Activated CD8-positive, alpha-beta memory T cell treated with anti-CD3 and anti-CD28 coated beads for 1 hour (primary cell): Measurements from ENCODE around the gene CD74.
"Not testable (repeated sequence)": the region's sequence is repeated elsewhere in the genome, so short reads cannot be mapped to it uniquely, and the experiment has no call there.

Source experiments
- DNase-seq, 2 donors: peaks; one replicate each; pipeline ENCODE4 v3.0.0-alpha.2; 2020; ENCODE audit warnings: low read depth in 1 of 2; ENCODE audit errors: extremely low read depth in 1 of 2

Gene CD74

GRCh38 chr5:150441813-150442698 is 29.3 kb upstream of the CD74 start:
- DNase-seq = no peak

- DNase-seq = no peak
Observed at GRCh38 chr5:150440948-150441812, 28.5 kb upstream of the CD74 start.

GRCh38 chr5:150438873-150439546 is 26.3 kb upstream of the CD74 start:
- DNase-seq = no peak

GRCh38 chr5:150436141-150436680 is 23.5 kb upstream of the CD74 start:
- peak; percentile 82 to 86 for DNase-seq

- DNase-seq = no peak
Observed at GRCh38 chr5:150434464-150434863, 21.8 kb upstream of the CD74 start.

- no peak for DNase-seq
Observed at GRCh38 chr5:150431574-150431973, 18.9 kb upstream of the CD74 start.

- DNase-seq = no peak
Observed at GRCh38 chr5:150431048-150431447, 18.3 kb upstream of the CD74 start.

GRCh38 chr5:150429410-150429873 is 16.7 kb upstream of the CD74 start:
- no peak for DNase-seq

GRCh38 chr5:150428978-150429377 is 16.3 kb upstream of the CD74 start:
- no peak for DNase-seq

- no peak for DNase-seq
Observed at GRCh38 chr5:150428106-150428876, 15.6 kb upstream of the CD74 start.

- DNase-seq = not testable (repeated sequence)
Observed at GRCh38 chr5:150426165-150426564, 13.5 kb upstream of the CD74 start.

GRCh38 chr5:150422758-150423157 is 10.0 kb upstream of the CD74 start:
- DNase-seq = no peak

- DNase-seq = no peak
Observed at GRCh38 chr5:150422075-150422474, 9.4 kb upstream of the CD74 start.

GRCh38 chr5:150419630-150420270 is 7.0 kb upstream of the CD74 start:
- DNase-seq = no peak

- not testable (repeated sequence) for DNase-seq
Observed at GRCh38 chr5:150413902-150414790, 1.4 kb upstream of the CD74 start.

- no peak for DNase-seq
Observed at GRCh38 chr5:150413176-150413901, 629 bp upstream of the CD74 start.

GRCh38 chr5:150411245-150411979 is 1.3 kb downstream of the CD74 start:
- peak; percentile 40 to 48 for DNase-seq
